ENCODE results near the gene NPAS3.

- TF ChIP-seq POLR2AphosphoS5 (IDR thresholded peaks at IDR 0.05; ENCODE audit: low read depth, low read length): no peak
- TF ChIP-seq USF2 (IDR thresholded peaks at IDR 0.05; ENCODE audit: low read length): no peak
Observed at GRCh38 chr14:32984241-32984930, 45.7 kb downstream of the NPAS3 start.

All from H1 (cell line).